Fibroblast of skin of scalp (primary cell): ENCODE results near the gene ALDH16A1.

Experiments used
- DNase-seq: peaks from one replicate; pipeline ENCODE4 v3.0.0-alpha.2; 2013

The ALDH16A1 gene

GRCh38 chr19:49489601-49490167, 36.7 kb downstream of the ALDH16A1 start:
- DNase-seq, result no peak

GRCh38 chr19:49490287-49491029, 37.4 kb downstream of the ALDH16A1 start:
- DNase-seq, result no peak

- no peak for DNase-seq
Measured at GRCh38 chr19:49491030-49491803, 38.2 kb downstream of the ALDH16A1 start.

- no peak for DNase-seq
Measured at GRCh38 chr19:49491804-49492572, 39.0 kb downstream of the ALDH16A1 start.

GRCh38 chr19:49492573-49493405, 39.8 kb downstream of the ALDH16A1 start:
- DNase-seq, result peak; percentile 36

- no peak for DNase-seq
Measured at GRCh38 chr19:49496574-49497008, 43.6 kb downstream of the ALDH16A1 start.

- peak; percentile 61 for DNase-seq
Measured at GRCh38 chr19:49497047-49497788, 44.2 kb downstream of the ALDH16A1 start.

GRCh38 chr19:49497789-49498103, 44.7 kb downstream of the ALDH16A1 start:
- no peak for DNase-seq

GRCh38 chr19:49498475-49498874, 45.5 kb downstream of the ALDH16A1 start:
- DNase-seq, result no peak

GRCh38 chr19:49499030-49499670, 46.1 kb downstream of the ALDH16A1 start:
- DNase-seq, result no peak

- DNase-seq, result peak; percentile 79
Measured at GRCh38 chr19:49502866-49503581, 50.0 kb downstream of the ALDH16A1 start.

- DNase-seq, result no peak
Measured at GRCh38 chr19:49503582-49503962, 50.5 kb downstream of the ALDH16A1 start.

- DNase-seq, result peak; percentile 54
Measured at GRCh38 chr19:49506575-49507105, 53.6 kb downstream of the ALDH16A1 start.

GRCh38 chr19:49507803-49508494, 54.9 kb downstream of the ALDH16A1 start:
- DNase-seq, result no peak

GRCh38 chr19:49512970-49513745, 60.1 kb downstream of the ALDH16A1 start:
- peak; percentile 30 for DNase-seq

GRCh38 chr19:49513746-49514118, 60.7 kb downstream of the ALDH16A1 start:
- DNase-seq, result no peak

GRCh38 chr19:49514151-49514550, 61.1 kb downstream of the ALDH16A1 start:
- no peak for DNase-seq

GRCh38 chr19:49515767-49516166, 62.7 kb downstream of the ALDH16A1 start:
- no peak for DNase-seq
